Liver (tissue), 3 donors: ENCODE data around the gene CACNA1B.

Source experiments
- GABPA ChIP-seq, 2 donors: IDR thresholded peaks in 1 of 2; conservative IDR thresholded peaks in 1 of 2; 2 replicates each; pipeline ENCODE4 v1.6.1; 2016; ENCODE audit warnings: antibody characterized with exemption in 2 of 2, mild to moderate bottlenecking in 1 of 2, moderate library complexity in 1 of 2
- JUND ChIP-seq, 2 donors: IDR thresholded peaks; 2 replicates each; pipeline ENCODE4 v1.6.1; 2016; ENCODE audit warnings: antibody characterized with exemption in 2 of 2
- RAD21 ChIP-seq, 2 donors: IDR thresholded peaks; 2 replicates each; pipeline ENCODE4 v1.6.1; 2016; ENCODE audit warnings: antibody characterized with exemption in 2 of 2, mild to moderate bottlenecking in 2 of 2
- RXRA ChIP-seq, 2 donors: IDR thresholded peaks; 2 replicates each; pipeline ENCODE4 v1.6.1; 2017 to 2018; ENCODE audit warnings: antibody characterized with exemption in 2 of 2, mild to moderate bottlenecking in 1 of 2
- SP1 ChIP-seq: IDR thresholded peaks from 2 replicates; pipeline ENCODE4 v1.6.1; 2018; ENCODE audit warnings: antibody characterized with exemption, mild to moderate bottlenecking
- YY1 ChIP-seq: IDR thresholded peaks from 2 replicates; pipeline ENCODE4 v1.6.1; 2016; ENCODE audit warnings: antibody characterized with exemption, mild to moderate bottlenecking
- TF ChIP-seq, protein P1 (sequence below): fragments of 150-350 bp; IDR thresholded peaks from 2 replicates; pipeline ENCODE4 v1.5.1; 2017; ENCODE audit warnings: improper control_type of control experiment, low read depth, low read length; ENCODE audit not compliant: missing input control
- TF ChIP-seq, protein P2 (sequence below): IDR thresholded peaks from 2 replicates; pipeline ENCODE4 v1.6.1; 2016; ENCODE audit warnings: antibody characterized with exemption
- donor health status: healthy.
- donor health status: healthy.

- TF ChIP-seq, protein P1, sequence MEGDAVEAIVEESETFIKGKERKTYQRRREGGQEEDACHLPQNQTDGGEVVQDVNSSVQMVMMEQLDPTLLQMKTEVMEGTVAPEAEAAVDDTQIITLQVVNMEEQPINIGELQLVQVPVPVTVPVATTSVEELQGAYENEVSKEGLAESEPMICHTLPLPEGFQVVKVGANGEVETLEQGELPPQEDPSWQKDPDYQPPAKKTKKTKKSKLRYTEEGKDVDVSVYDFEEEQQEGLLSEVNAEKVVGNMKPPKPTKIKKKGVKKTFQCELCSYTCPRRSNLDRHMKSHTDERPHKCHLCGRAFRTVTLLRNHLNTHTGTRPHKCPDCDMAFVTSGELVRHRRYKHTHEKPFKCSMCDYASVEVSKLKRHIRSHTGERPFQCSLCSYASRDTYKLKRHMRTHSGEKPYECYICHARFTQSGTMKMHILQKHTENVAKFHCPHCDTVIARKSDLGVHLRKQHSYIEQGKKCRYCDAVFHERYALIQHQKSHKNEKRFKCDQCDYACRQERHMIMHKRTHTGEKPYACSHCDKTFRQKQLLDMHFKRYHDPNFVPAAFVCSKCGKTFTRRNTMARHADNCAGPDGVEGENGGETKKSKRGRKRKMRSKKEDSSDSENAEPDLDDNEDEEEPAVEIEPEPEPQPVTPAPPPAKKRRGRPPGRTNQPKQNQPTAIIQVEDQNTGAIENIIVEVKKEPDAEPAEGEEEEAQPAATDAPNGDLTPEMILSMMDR, result no peak
- TF ChIP-seq, protein P2, sequence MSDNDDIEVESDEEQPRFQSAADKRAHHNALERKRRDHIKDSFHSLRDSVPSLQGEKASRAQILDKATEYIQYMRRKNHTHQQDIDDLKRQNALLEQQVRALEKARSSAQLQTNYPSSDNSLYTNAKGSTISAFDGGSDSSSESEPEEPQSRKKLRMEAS, result no peak
- TF ChIP-seq JUND (IDR thresholded peaks at IDR 0.05) (no peak), RAD21 (IDR thresholded peaks at IDR 0.05) (no peak), SP1 (no peak), RXRA (IDR thresholded peaks at IDR 0.05) (no peak), YY1 (no peak), GABPA (IDR thresholded peaks at IDR 0.05 in 1 of 2, conservative IDR thresholded peaks at IDR 0.05 in 1 of 2) (no peak)
Observed at GRCh38 chr9:138043061-138043410, 165.5 kb downstream of the CACNA1B start.
